LHCN-M2 (cell line): Measurements from ENCODE around the gene ELAVL3. TPM values are rescaled to one million over a fixed set of nuclear protein-coding genes. Genes with fewer than 3 reads are reported as not detected.
A peak's percentile ranks its signal among the peaks of the same experiment; 100 is the strongest.
"Not testable (repeated sequence)": the region's sequence is repeated elsewhere in the genome, so short reads cannot be mapped to it uniquely, and the experiment has no call there.

Experiments used
- DNase-seq: peaks from one replicate; pipeline ENCODE4 v3.0.0-alpha.2; 2012; ENCODE audit warnings: low read depth
- total RNA-seq: library from RNA; depleted of rRNA; stranded (reverse); fragments of >200 nt; gene quantifications from 2 replicates; pipeline ENCODE4 v1.2.3, GENCODE V29; 2014

The ELAVL3 gene
- total RNA-seq, 1 experiment from 2014 or later = not detected

DNA sequence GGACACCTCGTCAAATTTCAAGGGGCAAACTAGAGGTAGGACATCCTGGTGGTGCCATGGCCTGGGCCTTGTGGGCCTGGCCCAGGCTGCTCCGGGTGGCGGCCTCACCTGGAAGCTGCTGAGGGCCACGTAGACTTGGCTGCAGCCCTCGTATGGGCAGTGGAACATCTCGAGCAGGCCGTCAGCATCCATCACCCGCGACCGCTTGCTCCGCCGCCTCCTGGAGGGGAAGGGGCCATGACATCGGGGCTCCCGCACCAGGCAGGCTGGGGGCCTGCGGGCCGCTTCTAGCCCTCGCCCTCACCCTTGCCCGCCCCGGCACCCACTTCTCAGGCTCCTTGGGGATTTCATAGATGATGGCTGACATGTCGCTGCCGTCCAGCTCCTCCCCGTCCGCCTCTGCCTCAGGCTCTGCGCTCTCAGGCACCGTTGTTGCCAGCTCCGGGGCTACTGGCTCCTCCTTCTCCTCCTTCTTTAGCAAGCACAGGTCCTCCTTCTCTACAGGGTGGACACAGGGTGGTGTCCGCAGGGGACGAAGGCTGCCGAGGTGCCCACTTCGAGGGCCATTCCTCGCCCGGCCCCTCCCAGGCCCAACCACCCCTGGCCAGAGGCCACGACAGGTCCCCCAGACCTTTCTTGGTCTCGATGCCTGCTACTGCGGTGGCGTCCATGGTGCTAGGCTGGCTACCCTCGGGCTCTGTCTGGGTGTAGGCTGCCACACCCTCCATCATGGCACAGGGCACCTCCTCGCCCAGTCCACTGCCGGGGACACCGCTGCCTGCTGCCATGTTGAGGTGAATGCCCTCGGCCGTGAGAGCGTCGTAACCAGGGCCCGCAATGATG is 6.0 kb upstream of the ELAVL3 start:
- no peak for DNase-seq

GRCh38 chr19:11485245-11485837 is 4.5 kb upstream of the ELAVL3 start:
- no peak for DNase-seq

DNA sequence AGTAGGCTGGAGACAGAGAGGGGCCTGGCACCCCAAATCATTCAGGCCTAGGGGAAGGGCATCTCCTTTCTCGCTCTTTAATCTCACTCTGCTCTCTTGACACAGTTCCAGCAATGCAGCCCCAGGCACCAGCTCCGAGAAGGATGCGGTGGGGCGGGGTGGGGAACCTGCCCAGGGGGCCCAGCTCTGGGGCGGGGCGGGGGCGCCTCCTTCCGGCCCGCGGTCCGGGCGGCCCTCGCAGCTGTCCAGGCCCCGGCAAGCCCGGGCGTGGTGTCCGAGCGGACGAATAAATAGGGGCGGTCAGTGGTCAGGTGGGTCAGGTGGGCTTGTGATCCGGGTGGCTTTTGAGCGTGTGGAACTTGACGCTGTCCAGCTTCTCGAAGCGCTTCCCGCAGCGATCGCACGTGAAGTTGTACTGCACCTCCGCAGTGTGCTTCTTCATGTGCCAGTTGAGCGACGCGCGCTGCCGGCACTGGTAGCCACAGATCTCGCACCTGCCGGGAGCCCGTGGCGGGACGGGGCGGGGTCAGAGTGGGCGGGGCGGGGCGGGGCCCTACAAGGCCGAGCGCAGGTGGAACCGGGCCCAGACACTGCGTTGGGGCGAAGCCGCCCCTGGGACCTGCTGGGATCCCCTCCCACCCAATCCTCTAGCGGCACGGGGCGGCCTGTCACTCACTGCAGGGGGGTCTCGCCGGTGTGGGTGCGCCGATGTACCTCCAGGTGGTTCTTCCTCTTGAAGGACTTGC is 2.7 kb upstream of the ELAVL3 start:
- no peak for DNase-seq

DNA sequence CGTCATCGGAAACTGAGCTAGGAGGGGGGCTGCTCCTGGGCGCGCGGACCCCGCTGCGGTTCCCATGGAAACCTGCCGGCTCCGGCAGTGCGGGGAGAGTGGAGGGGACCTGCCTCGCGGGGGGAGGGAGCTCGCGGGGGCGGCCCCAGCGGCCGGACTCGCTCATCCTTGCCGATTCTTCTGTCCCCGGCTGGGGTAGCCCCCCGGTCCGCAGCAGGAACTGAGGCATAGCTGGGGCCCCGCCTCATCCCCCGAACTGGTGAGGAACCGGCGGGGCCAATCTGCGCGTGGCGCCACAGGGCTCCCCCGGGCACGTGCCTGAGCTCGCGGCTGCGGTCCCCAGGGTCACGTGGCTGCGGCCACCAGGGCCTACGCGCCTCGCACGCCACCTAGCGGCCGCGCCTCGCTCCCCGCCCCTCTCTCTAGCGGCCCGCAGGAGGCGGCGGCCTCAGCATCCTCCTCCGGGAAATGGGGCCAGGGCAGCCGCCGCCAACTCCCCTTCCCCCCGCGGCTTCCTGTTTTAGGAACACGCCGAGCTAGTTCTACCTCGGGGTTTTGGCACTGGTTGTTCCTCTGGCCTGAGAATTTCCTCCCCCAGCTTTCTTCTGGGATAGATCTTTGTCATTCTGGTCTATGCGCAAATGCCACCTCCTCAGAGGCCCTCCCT is 1.7 kb upstream of the ELAVL3 start:
- DNase-seq = peak; percentile 62

- peak; percentile 76 for DNase-seq
Observed at GRCh38 chr19:11481534-11482383, 913 bp upstream of the ELAVL3 start.

DNA sequence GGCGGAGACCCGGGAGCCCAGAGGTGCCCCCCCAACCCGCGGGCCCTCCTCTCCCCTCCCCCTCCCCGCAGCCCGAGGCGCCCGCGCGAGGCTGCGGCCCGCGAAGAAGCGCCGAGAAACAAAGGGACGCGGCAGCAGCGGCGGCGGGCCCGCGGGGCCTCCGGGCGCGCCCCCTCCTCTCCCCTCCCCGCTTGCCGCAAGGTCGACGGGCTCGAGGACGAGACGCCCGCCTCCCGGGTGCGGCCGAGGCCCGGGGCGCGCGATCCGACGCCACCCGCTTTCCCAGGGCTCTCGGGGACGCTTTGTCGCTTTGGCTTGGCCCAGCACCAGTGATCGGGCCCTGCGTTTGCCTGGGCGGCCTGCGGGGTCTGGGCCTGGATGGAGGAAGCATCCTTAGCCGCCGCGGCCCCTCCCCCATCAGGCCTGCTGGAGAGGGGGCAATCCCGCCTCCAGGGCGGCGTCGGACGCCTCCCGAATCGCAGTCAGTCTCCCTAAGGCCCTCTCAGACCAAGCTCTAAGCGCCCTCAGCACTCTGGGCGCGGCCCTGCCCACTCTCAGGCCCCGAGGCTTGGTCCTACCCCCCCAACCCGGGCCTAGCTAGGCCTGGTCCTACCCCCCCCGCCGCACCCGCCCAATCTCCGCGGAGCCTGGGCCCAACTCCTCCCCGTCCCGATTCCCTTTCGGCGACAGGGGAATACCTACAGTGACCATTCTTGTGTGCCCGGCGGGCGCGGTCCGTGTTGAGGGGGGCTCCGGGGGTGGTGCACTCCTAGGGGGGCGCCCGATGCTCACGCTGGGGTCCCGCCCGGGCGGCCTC is 740 bp downstream of the ELAVL3 start:
- no peak for DNase-seq

GRCh38 chr19:11479090-11479897 is 1.6 kb downstream of the ELAVL3 start:
- no peak for DNase-seq

DNA sequence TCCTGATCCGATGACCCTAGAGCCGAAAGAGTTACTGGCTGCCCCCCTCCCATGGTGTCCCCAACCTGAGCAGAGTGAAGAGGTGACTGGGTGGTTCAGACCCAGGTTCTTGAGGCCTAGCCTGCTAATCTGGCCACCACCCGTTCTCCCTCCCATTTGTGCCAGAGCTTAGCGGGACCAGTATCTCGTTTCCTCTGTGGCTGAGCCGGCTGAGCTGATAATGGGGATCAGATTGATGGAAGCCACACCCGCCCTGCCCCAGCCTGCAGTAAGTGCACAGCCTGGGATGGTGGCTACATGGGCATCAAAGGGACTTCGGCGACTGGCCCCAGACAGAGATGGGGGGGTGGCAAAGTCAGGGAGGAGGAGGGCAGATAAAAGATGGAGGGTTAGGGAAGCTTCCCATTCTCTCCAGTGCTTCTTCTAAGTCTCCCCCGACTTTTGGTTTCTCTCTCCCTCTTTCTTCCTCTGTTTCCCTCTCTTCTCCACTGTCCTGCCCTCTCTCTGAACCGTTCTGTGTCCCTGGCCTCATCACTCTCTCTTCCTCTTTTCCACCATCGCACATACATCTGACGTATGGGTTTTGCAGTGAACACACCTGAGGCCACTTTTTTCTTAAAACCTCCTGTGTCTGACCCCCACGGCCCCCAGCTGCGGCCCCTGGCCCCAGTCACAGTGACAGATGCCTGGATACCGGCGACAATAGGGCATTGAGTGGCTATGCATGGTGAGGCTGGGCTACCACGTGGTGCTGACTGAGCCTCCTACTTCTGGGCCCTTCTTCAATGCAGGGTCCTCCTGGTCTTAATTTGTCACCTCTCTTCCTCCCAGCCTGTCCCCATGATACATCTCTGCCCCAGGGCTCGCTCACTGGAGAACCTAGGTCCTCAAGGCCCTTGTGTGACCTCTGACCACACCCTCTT is 2.4 kb downstream of the ELAVL3 start:
- no peak for DNase-seq

DNA sequence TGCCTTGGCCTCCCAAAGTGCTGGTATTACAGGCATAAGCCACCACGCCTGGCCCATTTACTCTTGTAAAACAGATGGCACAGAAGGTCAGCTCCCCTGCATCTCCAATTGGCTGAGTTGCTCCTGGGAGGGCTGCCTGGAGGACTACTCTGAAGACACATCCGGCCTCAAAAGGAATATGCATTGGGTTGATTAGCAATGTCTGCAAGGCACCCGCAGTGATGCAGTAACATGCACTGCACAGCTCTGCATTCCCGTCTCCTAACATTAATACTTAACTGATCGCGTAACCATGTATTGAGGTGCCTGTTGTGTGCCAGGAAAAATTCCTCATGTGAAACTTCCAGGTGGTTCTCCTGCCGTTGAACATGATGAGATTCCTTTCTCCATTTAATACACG is 5.0 kb downstream of the ELAVL3 start:
- no peak for DNase-seq

DNA sequence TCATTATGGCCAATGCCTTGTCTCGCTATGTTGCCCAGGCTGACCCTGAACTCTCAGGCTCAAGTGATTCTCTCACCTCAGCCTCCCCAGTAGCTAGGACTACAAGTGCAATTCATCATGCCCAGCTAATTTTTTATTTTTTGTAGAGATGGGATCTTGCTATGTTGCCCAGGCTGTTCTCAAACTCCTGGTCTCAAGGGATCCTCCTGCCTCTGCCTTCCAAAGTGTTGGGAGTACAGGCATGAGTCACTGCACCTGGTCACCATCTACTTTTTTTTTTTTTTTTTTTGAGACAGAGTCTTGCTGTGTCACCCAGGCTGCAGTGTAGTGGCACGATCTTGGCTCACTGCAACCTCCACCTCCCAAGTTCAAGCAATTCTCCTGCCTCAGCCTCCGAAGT is 5.5 kb downstream of the ELAVL3 start:
- not testable (repeated sequence) for DNase-seq

DNA sequence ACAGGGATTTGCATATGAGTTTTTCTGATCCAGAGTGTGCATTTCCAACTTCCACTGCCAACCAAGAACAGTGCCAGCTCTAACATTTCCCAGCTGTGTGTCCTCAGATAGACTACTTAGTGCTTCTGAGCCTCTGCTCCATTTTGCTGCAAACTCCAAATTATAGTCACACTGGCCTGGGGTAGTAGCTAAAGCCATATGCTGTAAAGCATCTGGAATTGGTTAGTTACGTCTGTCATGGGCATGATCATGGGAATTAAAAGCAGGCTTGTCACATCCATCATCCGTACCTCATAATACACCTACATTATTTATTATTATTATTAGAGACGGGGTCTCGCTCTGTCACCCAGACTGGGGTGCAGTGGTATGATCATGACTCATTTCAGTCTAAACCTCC is 7.1 kb downstream of the ELAVL3 start:
- no peak for DNase-seq

DNA sequence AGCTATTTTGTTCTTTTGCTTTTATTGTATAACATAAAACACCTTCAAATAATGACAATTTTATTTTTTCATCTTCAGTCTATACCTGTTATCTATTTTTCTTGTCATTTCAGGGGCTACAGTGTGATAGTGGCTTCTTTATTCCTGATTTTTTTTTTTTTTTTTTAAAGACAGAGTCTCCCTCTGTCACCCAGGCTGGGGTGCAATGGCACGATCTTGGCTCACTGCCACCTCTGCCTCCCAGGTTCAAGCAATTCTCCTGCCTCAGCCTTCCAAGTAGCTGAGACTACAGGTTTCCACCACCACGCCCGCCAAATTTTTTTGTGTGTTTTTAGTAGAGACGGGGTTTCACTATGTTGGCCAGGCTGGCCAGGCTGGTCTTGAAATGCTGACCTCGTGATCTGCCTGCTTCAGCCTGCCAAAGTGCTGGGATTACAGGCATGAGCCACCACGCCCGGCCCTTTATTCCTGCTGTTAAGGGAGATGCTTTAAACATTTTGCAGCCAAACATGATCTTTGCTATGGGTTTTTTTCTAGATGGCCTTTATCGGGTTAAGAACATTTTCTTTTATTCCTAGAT is 12.5 kb downstream of the ELAVL3 start:
- DNase-seq = not testable (repeated sequence)

GRCh38 chr19:11465600-11465999 is 15.2 kb downstream of the ELAVL3 start:
- no peak for DNase-seq

DNA sequence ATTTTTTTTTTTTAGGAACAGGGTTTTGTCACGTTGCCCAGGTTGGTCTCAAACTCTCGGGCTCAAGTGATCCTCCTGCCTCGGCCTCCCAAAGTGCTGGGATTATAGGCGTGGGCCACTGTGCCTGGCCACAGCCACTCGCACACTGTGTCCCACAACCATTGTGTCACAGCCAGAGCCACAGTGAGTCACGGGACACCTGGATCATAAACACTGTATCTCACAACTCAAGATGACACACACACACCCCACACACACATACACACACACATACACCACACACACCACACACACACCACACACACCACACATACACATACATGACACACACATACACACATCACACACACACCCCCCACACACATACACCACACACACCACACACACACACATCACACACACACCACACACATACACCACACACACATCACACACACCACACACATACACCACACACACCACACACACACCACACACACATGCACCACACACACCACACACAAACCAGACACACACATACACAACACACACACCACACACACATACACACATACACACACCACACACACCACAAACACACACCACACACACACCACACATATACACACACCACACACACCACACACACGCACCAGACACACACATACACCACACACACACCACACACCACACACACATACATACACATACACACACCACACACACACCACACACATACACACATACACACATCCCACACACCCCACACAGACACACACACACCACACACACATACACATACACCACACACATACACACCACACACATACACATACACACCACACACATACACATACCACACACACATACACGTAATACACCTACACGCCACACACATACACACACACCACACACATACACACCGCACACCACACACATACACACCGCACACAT is 16.2 kb downstream of the ELAVL3 start:
- DNase-seq = no peak

GRCh38 chr19:11463391-11463790 is 17.5 kb downstream of the ELAVL3 start:
- DNase-seq = no peak

GRCh38 chr19:11461453-11461852 is 19.4 kb downstream of the ELAVL3 start:
- DNase-seq = no peak

- no peak for DNase-seq
Observed at GRCh38 chr19:11460207-11460606, 20.6 kb downstream of the ELAVL3 start.
